HL-60/S4 treated with retinoic acid at 250 ng/mL for 4 days and 3 days (cell line): Measurements from ENCODE around the gene LOXHD1.

Source experiments
- in situ Hi-C: fragments of 300-500 bp; cut with MboI; formaldehyde crosslinking; loops from 2 replicates; pipeline ENCODE4 v1.7.0; 2022; ENCODE audit warnings: low sequenced_read_pairs

The LOXHD1 gene

DNA sequence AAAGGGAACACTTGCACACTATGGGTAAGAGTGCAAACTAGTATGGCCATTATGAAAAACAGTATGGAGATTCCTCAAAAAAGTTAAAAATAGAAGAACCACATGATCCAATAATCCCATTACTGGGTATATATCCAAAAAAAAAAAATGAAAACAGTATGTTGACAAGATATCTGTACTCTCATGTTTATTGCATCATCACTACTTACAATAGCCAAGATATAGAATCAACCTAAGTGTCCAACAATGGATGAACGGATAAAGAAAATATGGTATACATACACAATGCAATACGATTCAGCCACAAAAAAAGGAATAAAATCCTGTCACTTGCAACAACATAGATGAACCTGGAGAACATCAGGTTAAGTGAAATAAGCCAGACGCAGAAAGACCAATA, 73.3 kb downstream of the LOXHD1 start:
- in situ Hi-C loops, result no loop called here

DNA sequence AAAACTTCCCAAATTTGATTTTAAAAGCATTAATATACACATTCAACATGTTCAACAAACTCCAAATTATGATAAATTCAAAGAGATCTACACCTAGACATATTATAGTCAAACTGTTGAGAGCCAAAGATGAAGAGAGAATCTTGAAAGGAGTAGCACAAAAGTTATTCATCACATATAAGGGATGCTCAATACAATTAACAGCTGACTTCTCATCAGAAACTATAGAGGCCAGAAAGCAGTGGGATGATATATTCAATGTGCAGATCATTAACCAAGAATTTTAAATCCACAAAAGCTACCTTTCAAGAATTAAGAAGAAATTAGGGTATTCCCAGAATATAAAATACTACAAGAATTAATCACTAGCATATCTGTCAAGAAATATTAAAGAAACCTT, 75.4 kb downstream of the LOXHD1 start:
- in situ Hi-C loops, result no loop called here

DNA sequence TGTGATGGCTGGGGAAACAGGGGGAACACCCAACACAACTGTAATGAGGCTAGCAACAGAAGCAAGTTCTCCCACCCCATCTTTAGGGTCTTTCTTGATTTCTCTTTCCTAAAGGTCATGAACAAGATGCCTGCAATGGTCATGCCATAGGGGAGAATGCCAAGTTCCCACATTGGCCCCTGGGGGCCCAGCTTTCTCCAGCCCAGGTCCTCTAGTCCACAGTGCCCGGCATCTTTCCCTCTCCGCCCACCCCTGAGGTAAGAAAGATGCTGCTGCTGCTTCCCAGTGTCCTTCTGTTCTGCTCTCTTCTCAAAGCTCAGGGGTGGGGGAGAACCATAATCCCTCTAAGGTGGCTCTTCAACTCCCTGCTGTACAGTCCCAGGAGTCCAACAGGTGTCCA, 78.0 kb downstream of the LOXHD1 start:
- in situ Hi-C loops, result no loop called here

DNA sequence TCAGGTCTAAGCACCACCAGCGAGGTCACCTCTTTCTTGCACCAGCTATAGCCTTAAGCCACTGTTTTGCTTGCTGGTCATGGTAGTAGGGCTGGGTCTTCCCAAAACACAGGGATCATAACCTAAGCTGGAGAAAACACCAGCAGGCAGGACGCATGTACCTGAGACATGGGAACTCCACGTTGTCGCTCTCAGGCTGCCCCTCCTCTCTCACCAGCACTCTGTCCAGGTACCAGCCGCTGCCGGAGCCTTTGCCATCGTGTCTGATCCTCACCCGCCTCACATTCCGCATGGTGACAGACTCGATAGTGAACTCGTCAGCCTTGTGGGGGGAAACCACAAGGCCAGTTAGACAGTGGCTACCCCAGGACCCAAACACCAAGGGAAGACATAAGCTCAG, 79.5 kb downstream of the LOXHD1 start:
- in situ Hi-C loops, result no loop called here

DNA sequence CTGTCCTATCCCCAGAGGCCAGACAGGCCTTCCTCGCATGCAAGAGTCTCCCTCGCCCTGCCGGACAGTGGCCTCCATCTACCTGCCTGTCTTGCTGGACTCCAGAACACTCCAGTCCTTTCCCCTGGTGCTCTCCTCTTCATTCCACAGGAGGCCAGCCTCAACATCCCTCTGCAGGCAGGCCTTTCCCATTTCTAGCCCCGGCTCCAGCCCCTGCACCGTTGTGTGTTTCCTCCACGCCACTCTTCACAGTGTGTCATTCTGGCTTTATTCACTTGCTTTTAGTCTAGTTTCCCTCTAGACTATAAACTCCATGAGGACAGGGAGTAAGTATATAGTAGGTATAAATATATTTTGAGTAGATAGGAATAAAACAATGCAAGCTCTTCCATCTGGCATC, 81.2 kb downstream of the LOXHD1 start:
- in situ Hi-C loops, result no loop called here

DNA sequence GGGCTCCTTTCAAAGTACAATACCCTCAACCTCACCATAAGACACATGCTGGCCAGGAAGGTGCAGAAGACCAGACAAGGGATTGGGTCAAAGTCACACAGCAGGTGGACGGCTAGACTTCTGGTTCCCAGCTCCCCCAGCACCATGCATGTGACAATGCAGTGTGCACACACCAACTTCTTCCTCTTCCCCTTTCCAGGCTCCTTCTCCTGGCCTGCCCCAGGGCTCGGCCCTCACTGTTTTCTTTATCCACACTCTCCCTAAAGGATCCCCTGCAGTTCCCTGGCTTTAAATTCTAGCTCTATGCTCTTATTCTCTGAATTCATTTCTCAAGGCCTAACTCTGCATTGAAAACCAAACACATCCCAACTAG, 82.3 kb downstream of the LOXHD1 start:
- in situ Hi-C loops, result no loop called here

DNA sequence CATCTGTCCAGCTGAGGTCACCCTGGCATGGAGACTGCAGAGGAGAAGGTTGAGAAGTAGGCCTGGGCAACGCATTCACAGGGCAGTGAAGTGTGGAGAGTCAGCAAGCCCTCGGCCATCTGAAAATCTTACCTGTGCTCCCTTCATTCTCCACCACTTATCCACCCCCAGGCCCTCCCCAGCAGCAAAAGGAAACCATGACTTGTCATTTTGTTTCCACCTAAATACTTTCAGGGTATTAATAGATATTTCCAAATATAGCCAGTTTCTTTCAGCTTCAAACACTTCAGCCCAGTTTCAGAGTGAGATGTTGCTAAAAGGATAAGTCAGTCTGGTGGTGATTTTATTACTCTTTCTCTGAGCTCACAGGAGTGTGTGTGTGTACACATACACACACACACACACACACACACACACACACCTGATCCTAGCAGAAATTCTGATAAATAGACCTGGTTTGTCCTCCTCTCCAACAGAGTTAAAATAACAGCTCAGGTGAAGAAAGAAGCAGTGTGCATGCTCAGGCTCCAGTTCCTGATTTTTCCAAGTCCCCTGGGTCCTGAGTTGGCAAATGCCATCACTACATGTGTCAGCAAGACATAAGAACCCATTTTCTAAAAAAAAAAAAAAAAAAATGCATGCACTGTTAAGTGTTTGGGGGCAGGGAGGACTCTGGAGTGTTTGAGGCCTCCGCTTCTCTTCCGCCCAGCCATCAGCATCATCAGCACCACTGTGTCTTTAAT, 82.8 kb downstream of the LOXHD1 start:
- in situ Hi-C loops, result no loop called here

DNA sequence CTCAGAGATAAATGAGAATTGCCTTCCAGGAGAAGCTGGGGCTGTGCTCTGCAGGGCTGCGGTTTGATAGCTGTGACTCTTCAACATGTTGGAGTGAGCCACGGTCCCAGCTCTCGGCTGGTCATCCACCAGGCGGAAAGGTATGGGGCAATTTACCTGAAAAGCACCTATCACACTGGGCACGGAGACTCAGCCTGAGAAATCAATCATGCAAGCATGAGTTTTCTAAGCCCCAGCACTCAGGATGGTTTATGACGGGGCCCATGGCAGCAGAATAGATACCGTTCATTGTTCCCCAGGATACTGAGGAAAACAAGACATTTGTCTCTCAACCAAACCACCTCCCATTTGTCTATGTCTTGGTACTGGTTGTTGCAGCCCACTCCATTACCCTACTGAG, 83.9 kb downstream of the LOXHD1 start:
- in situ Hi-C loops, result no loop called here

DNA sequence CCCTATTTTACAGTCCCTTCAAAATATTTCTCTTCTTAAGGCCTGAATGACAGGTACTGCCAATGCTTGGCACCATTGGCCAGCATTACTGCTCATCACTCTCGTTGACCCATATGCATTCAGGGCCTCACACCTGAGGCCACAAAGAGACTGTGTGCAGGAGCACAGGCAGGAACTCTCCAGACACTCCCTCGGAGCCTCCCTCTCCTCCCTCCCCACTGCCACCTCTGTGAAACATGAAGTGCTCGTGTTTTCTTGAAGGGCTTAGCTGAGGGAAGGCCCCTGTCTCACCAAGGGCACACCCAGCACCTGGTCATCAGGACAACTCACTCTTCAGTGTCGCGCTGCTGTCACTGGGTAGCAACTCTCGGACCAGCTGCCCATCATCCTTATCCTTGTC, 85.3 kb downstream of the LOXHD1 start:
- in situ Hi-C loops, result no loop called here

DNA sequence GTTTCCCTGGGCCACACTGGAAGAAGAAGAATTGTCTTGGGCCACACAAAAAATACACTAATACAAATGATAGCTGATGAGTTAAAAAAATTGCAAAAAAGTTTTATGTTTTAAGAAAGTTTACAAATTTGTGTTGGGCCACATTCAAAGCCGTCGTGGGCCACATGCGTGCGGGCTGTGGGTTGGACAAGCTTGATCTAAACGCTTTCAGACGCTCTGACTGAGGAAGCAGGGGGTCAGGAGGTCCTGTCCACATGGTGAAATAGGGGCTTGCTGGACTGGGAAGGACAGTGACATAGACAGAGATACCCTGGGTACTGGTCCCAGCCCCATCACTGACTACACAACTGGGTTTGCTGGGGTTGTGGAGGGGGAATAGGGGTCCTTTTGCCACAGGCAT, 86.4 kb downstream of the LOXHD1 start:
- in situ Hi-C loops, result no loop called here

DNA sequence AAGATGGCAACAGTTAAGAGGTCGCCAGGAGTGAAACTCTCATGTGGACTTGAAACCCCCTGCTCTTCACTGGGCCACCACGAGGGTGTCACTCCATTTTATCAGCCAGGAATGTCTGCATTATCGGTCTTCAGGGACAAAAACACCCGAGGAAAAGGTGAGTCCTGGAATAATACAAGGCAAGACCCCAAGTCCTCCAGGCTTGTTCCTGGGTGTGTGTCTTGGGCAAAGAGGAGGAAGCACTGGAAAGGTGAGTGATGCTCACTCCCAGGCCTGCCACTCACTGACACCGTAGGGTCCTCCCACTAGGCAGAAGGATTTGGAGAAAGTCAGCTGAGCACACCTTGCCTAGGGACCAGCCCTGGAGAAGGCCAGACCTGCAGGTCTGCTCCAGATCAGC, 86.9 kb downstream of the LOXHD1 start:
- in situ Hi-C loops, result no loop called here

DNA sequence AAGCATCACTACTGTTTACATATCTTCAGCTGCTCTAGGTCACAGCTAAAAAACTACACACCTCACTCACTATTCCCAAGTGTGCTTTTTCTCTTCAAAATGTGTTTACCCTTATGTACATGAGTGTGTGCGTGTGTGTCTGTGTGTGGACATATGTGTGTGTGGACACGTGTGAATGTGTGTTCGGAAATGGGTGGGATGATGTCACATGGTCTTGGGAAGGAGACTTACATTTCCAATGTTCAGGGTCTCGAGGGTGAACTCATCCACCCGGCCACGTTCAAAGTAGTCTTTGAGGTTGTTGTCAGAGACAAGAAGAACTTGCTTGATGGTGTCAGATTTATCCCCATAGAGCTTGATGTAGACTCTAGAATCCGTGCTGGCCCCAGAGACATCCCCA, 87.8 kb downstream of the LOXHD1 start:
- in situ Hi-C loops, result no loop called here

DNA sequence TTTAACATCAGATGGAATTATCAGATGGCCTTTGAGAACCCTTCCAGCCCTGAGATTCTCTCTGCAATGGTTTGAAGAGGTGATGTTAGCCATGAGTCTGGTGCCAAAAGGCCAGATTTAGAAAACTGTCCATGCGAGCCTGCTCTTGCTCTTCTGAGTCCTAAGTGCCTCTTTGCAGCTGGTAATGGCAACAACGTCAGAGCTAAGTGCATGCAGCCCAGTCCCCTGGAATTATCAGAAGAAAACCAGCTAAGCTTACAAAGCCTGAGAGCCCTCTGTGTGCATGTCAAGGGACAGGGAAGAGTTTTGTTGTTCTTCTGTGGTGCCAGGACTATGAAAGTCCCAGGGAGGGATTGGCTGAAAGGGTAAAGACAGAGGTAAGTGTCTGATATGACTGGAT, 89.8 kb downstream of the LOXHD1 start:
- in situ Hi-C loops, result no loop called here

DNA sequence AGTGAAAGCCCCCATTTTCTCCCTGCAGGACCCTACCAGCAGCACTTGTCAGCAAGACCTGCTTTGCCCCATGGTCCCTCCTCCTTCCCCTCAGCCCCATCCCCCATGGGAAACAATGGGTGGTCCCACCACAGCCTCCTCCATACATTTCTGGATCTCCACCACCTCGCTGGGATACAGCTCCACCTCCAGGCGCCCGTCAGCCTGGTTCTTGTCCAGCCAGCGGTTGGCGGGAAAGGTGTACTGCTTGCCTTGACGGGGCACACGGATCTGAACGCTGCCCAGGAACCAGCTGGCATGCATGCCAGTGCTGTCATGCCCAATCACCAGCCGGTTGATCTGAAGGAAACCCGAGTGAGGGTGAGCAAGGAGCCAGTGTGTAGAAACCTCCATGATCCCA, 90.9 kb downstream of the LOXHD1 start:
- in situ Hi-C loops, result no loop called here

DNA sequence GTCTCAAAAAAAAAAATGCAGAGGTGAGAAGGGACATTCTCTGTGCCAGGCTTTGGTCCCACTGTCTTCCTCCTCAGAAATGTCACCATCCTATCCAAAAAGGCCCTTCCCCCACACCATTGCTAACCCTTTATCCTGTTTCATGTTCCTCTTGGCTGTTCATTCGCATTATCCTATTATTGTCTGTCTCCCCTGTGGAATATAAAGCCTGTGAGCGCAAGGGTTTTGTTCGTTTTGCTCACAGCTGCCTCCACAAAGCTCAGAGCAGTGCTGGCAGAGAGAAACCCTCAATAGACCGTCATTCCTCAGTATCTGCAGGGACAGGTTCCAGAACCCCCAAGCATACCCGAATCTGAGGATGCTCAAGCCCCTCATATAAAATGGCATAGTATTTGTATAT, 91.8 kb downstream of the LOXHD1 start:
- in situ Hi-C loops, result no loop called here

DNA sequence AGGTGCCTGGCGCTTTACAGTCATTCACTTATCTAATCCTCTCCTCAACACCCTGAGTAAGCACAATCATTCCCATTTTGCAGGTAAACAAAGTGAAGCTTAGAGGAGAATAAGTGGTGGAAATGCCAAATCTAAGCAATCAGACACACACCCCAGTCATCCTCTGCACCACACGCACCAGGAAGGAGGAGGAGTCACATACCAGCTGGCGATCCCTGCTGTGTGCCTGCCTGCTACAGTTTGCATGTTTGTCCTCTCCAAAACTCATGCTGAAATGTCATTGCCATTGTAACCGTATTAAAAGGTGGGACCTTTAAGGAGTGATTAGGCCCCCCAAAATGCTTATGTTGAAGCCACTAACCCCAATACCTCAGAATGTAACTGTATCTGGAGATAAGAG, 93.7 kb downstream of the LOXHD1 start:
- in situ Hi-C loops, result no loop called here

DNA sequence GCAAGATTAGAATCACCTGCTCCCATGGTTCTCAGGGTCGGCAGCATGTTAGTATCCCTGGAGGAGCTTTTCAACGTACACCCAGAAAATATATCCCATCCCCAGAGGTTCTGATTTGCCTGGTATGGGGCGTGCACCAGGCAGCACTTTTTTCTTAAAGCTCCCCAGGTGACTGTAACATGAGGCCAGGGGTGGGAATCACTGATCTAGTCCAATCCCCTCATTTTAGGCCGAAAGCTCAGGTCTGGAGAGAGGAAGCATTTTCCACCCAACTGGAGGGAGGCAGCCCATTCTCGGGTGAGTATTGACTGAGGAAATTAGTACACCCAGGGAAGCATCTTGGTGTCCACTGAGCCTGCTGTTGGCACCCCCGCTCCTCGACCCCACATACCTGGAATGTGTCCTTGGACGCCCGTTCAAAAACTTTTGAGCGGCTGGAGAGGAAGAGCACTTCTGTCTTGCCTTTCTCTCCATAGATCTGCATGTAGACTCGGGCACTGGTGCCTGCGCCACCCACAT, 94.3 kb downstream of the LOXHD1 start:
- in situ Hi-C loops, result no loop called here

DNA sequence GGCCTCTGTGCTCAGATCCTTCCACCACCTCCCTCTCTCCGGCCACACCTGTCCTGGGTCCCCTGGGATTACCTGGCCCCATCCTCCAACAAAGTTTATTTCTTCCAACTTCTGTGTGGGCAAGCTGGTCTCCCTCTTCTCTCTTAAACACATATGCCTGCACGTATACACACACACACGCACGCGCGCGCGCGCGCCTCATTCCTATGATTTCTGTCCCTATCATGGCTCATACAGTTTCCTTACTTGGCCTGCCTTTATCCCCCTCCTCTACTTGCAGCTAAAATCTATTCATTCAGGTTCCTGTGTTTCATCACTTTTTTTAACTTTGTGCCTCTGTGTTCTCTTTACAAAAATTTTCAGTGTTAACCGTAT, 96.4 kb downstream of the LOXHD1 start:
- in situ Hi-C loops, result no loop called here

DNA sequence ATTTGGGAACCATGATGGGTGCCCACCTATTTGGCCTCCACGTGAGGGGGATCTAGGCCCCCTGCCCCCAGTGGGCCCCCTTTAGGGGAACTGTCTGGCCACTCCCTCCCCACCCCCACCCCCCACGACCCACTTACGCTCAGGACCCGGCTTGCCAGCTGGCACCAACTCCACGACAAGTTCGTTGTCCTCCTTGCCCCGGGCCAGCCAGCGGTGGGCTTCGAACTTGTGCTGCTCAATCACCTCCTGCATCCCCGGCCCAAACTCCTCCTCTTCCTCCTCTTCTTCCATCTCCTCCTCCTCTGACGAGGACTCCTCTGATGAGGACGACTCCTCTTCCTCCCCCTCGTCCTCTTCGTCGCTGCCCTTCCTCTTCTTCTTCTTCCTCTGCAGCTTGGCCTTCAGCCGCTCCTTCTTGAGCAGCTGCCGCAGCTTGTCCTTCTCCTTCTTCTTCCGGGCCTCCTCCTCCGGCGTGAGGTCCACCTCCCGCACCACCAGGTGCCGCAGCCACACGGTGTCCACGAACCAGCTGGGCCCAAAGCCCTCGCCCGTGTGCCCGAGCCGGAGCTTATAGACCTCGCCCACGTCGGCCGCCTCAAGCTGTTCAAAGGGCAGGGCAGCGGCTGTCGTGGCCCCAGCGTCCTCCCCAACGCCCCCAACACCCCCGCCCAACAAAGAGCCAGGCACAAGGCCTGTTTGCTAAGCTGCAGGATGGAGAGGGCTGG, 96.9 kb downstream of the LOXHD1 start:
- in situ Hi-C loops, result no loop called here

DNA sequence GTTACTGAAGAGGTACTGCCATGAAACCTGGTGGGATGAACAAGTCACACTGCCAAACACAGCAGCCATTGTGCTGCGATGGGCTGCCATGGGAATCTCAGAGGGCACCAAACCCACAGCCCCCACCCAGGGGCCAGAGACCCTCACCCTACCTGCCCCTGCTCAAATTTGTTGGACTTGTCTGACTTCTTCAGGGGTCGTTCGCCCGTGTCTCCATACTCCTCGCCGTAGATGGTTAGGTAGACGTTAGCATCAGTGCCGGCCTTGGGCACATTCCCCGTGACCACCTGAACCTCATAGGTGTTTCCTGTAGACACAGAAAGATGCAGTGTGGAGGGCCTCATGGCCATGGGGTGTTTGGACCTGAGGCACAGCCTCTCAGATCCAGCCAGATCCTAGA, 97.7 kb downstream of the LOXHD1 start:
- in situ Hi-C loops, result no loop called here

DNA sequence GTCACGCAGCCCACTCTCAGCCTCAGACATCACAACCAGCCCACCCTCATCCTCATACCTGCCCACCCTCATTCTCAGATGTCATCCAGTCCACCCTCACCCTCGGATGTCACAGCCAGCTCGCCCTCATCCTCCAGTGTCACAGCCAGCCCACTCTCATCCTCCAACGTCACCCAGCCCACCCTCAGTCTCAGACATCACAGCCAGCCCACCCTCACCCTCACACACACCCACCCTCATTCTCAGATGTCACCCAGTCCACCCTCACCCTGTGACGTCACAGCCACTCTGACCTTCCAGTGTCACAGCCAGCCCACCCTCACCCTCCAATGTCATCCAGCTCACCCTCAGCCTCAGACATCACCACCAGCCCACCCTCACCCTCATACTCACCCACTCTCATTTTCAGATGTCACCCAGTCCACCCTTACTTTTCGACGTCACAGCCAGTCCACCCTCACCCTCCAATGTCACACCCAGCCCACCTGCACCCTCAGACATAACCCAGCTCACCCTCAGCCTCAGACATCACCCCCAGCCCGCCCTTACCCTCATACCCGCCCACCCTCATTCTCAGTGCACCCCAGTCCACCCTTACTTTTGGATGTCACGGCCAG, 100.3 kb downstream of the LOXHD1 start:
- in situ Hi-C loops, result no loop called here

DNA sequence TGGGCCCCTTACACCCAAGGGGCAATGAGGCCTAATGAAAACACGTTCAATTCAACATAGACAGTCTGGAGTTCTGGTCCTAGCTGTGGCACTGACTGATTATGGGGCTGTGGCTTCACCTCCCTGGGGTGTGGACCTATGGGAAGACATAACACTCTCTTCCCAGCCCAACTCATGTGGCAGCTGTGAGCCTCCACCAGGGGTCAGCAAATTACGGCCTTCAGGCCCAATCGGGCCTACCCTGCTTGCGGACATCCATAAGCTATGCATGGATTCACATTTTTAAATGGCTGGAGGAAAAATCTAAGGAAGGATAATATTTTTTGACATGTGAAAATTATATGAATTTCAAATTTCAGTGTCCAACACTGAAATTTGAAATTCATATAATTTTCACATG, 101.3 kb downstream of the LOXHD1 start:
- in situ Hi-C loops, result no loop called here
